Vagina (tissue), 2 donors: Measurements from ENCODE around the gene RSU1.

Experiments used
- POLR2A ChIP-seq, 2 donors: fragments of 450-650 bp; IDR thresholded peaks; one replicate each; pipeline ENCODE4 v1.6.1; 2017; ENCODE audit warnings: antibody characterized with exemption in 2 of 2, mild to moderate bottlenecking in 2 of 2, moderate library complexity in 2 of 2
- POLR2AphosphoS5 ChIP-seq, 2 donors: sonication (generic); formaldehyde crosslinking; IDR thresholded peaks; one replicate each; pipeline ENCODE4 v1.9.0; 2017; ENCODE audit warnings: antibody characterized with exemption in 2 of 2, mild to moderate bottlenecking in 2 of 2, low read depth in 1 of 2; ENCODE audit not compliant: insufficient read depth in 1 of 2
- TF ChIP-seq, protein P1 (sequence below), 3 experiments: fragments of 450-650 bp in 2 of 3; fragments of 200-600 bp in 1 of 3; sonication (generic) in 1 of 3; IDR thresholded peaks; one replicate each; pipeline ENCODE4 v1.5.1; 2017 to 2019; ENCODE audit warnings: antibody characterized with exemption in 3 of 3, mild to moderate bottlenecking in 2 of 3, moderate library complexity in 2 of 3

DNA sequence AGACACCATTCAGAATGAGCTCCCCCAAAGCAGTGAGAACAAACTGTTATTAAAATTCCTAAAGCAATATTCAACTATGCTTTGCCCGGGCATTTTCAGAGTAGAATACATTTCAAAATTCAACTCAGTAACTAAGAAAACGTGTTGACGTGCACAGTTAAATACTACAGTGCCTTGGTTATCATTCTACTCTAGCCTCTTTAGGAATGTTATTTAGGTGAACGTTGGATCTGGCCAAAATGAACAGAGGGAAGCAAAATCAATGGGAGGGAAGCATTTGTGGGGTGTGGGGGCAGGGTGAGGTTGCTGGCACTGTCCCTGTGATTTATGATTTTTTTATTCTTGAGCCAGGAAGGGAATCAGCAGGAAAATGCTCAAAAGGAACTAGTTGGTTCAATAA lies 27.5 kb downstream of the RSU1 start:
- TF ChIP-seq POLR2A (IDR thresholded peaks at IDR 0.05) (no peak), POLR2AphosphoS5 (IDR thresholded peaks at IDR 0.05; ENCODE audit: insufficient read depth in 1 of 2, low read depth in 1 of 2) (no peak)
- TF ChIP-seq, protein P1, sequence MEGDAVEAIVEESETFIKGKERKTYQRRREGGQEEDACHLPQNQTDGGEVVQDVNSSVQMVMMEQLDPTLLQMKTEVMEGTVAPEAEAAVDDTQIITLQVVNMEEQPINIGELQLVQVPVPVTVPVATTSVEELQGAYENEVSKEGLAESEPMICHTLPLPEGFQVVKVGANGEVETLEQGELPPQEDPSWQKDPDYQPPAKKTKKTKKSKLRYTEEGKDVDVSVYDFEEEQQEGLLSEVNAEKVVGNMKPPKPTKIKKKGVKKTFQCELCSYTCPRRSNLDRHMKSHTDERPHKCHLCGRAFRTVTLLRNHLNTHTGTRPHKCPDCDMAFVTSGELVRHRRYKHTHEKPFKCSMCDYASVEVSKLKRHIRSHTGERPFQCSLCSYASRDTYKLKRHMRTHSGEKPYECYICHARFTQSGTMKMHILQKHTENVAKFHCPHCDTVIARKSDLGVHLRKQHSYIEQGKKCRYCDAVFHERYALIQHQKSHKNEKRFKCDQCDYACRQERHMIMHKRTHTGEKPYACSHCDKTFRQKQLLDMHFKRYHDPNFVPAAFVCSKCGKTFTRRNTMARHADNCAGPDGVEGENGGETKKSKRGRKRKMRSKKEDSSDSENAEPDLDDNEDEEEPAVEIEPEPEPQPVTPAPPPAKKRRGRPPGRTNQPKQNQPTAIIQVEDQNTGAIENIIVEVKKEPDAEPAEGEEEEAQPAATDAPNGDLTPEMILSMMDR (IDR thresholded peaks at IDR 0.05), result no peak
